ENCODE data around the gene ELOVL1.

The ELOVL1 gene

DNA sequence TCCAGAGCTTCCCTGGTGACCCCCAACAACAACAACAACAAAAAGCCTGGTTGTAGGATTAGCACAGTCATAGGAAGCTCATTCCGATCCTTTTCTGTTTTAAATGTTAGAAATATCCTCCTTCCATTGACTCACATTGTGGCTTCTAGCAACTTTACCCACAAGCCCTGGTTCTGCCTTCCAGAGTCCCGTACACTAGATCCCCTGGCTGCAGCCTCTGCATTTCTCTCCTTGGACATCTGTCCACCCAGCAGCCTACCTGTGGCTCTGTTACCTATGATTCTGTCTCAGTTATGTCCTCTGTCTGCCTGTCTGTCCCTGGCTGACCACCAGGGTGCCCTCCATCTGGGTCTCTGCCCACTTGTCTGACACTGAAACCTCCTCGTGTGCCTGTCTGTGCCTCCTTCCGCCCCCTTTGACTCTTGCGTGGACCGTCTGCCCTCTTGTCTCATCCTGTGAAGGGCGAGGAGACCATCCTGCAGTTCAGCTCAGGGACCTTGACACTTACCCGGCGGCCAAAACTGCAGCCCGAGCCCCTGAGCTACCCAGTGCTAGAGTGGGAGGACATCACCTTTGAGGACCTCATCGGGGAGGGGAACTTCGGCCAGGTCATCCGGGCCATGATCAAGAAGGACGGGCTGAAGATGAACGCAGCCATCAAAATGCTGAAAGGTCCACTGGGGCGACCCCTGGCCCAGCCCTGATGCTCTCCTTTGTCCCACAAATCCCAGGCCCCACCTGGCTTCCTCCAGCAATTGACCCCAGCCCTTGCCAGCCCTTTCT lies 50.9 kb downstream of the ELOVL1 start:
- no peak overlapping the region for H3K4me3 ChIP-seq (ENCODE audit: low read length)
- TF ChIP-seq ZNF274 (IDR thresholded peaks at IDR 0.05; ENCODE audit: low read depth, low read length): no peak

DNA sequence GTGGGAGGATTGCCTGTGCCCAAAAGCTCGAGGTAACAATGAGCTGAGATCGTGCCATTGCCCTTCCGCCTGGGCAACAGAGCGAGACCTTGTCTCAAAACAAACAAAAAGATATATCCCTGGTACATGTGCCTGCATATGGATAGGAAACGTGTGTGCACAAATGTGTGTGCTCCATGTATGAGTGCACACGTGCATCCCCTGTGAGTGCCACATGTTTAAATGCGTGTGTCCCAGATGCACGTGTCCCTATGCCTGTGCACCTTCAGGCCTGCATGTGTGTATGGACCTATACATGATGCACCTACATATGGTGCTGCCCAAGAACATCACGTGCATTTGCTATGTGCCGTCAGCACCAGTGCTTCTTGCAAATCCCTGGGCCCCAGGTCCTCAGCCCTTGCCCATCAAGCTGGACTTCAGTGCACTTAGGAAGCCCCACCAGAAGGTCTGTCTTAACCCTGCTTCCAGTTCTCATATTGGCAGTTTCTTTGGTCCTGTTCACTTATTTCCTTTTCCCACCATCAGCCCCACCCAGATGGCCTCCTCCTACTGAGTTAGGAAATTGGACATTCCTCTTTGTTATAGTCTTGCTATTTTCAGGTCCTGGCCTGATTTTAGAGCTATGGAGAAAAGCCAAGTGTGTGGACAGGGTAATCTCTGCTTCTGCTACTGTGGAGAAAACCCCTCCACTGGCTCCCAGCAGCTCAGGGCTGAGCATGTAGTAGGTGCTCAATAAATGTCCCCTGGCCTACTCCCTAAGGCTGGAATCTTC lies 51.7 kb downstream of the ELOVL1 start:
- TF ChIP-seq ZNF274 (IDR thresholded peaks at IDR 0.05; ENCODE audit: low read depth, low read length): no peak
- no peak overlapping the region for H3K4me3 ChIP-seq (ENCODE audit: low read length)

DNA sequence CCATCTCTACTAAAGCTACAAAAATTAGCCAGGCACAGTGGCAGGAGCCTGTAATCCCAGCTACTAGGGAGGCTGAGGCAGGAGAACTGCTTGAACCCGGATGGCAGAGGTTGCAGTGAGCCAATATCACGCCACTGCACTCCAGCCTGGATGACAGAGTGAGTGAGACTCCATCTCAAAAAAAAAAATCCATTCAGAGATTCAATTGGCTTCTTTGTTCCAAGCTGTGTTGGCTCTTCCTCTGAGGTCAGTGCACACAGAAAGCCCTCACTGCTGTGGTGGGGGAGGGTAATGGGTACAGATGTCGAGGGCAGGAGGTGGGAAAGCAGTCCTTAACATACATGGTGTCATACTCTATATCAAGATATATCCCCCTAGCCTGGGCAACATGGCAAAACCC lies 52.3 kb downstream of the ELOVL1 start:
- no peak for TF ChIP-seq ZNF274 (IDR thresholded peaks at IDR 0.05; ENCODE audit: low read depth, low read length)

DNA sequence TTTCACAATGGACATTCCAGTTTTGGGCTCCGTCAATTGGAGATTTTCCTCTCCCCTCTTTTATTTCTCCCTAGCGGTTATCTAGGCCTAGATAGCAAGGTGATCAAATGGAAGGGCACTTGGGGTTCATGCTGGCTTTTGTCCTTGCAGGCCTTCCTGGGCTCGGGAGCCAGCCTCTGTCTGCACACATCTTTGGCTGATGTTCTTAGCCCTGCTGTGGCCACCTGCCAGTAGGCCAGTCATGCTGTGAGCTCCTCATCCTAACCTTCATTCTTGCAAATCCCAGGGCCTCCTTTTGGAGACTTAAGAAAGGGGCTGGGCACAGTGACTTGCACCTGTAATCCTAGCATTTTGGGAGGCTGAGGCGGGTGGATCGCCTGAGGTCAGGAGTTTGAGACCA lies 53.6 kb downstream of the ELOVL1 start:
- TF ChIP-seq ZNF274 (IDR thresholded peaks at IDR 0.05; ENCODE audit: low read depth, low read length): no peak
- H3K4me3 ChIP-seq (ENCODE audit: low read length): no peak overlapping the region

More for the DNA sequence above, 52.3 kb downstream of the ELOVL1 start:
- H3K4me3 ChIP-seq (ENCODE audit: low read length): no peak overlapping the region

DNA sequence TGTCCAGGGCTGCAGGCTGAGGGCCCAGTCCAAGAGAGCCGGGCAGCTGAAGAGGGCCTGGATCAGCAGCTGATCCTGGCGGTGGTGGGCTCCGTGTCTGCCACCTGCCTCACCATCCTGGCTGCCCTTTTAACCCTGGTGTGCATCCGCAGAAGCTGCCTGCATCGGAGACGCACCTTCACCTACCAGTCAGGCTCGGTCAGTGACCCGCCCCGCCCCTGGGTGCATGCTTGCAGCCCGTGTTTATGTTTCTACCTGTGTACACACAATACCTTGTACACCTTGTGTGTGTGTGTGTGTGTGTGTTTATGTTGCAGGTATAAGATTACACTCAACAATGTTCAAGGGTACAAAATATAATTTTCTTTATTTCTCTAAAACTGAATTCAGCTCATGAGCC lies 54.0 kb downstream of the ELOVL1 start:
- TF ChIP-seq ZNF274 (IDR thresholded peaks at IDR 0.05; ENCODE audit: low read depth, low read length): no peak
- H3K4me3 ChIP-seq (ENCODE audit: low read length): no peak overlapping the region
